HG03354 (cell line): ENCODE results near the gene TRPM3.

Source experiments
- ATAC-seq: cut with Tn5 transposase; IDR thresholded peaks from one replicate; pipeline ENCODE4 v1.9.1; 2021; ENCODE audit warnings: mild to moderate bottlenecking; ENCODE audit not compliant: unreplicated experiment, poor library complexity, severe bottlenecking

Gene TRPM3

GRCh38 chr9:71121275-71122021, at the start of gene TRPM3:
Gene TRPM3 (minus strand): TSS chr9:71121621. CDS start chr9:71121354, 267 bp downstream.
- ATAC-seq = no peak

- ATAC-seq = no peak
Observed at GRCh38 chr9:71168418-71168817, 47.0 kb upstream of the TRPM3 start.

- ATAC-seq = no peak
Observed at GRCh38 chr9:71162126-71162525, 40.7 kb upstream of the TRPM3 start.

GRCh38 chr9:71157731-71158130, 36.3 kb upstream of the TRPM3 start:
- ATAC-seq = no peak

GRCh38 chr9:71147368-71147767, 25.9 kb upstream of the TRPM3 start:
- ATAC-seq = no peak

GRCh38 chr9:71146511-71146910, 25.1 kb upstream of the TRPM3 start:
- ATAC-seq = no peak

GRCh38 chr9:71145179-71145578, 23.8 kb upstream of the TRPM3 start:
- no peak for ATAC-seq

GRCh38 chr9:71144495-71144894, 23.1 kb upstream of the TRPM3 start:
- no peak for ATAC-seq

GRCh38 chr9:71136696-71137095, 15.3 kb upstream of the TRPM3 start:
- no peak for ATAC-seq

GRCh38 chr9:71131145-71131544, 9.7 kb upstream of the TRPM3 start:
- ATAC-seq = no peak

GRCh38 chr9:71130521-71130920, 9.1 kb upstream of the TRPM3 start:
- no peak for ATAC-seq

- ATAC-seq = no peak
Observed at GRCh38 chr9:71128796-71129195, 7.4 kb upstream of the TRPM3 start.

- ATAC-seq = no peak
Observed at GRCh38 chr9:71127301-71127700, 5.9 kb upstream of the TRPM3 start.

GRCh38 chr9:71122421-71122820, 1.0 kb upstream of the TRPM3 start:
- ATAC-seq = no peak

- ATAC-seq = no peak
Observed at GRCh38 chr9:71122022-71122275, 528 bp upstream of the TRPM3 start.

- ATAC-seq = no peak
Observed at GRCh38 chr9:71120501-71121247, 747 bp downstream of the TRPM3 start.

GRCh38 chr9:71119746-71120145, 1.7 kb downstream of the TRPM3 start:
- no peak for ATAC-seq

- ATAC-seq = no peak
Observed at GRCh38 chr9:71118324-71118723, 3.1 kb downstream of the TRPM3 start.

GRCh38 chr9:71115448-71115975, 5.9 kb downstream of the TRPM3 start:
- ATAC-seq = no peak

GRCh38 chr9:71112866-71113265, 8.6 kb downstream of the TRPM3 start:
- no peak for ATAC-seq

- ATAC-seq = no peak
Observed at GRCh38 chr9:71108937-71109336, 12.5 kb downstream of the TRPM3 start.
